Measurements from ENCODE around the gene ZBTB4.

Gene ZBTB4

DNA sequence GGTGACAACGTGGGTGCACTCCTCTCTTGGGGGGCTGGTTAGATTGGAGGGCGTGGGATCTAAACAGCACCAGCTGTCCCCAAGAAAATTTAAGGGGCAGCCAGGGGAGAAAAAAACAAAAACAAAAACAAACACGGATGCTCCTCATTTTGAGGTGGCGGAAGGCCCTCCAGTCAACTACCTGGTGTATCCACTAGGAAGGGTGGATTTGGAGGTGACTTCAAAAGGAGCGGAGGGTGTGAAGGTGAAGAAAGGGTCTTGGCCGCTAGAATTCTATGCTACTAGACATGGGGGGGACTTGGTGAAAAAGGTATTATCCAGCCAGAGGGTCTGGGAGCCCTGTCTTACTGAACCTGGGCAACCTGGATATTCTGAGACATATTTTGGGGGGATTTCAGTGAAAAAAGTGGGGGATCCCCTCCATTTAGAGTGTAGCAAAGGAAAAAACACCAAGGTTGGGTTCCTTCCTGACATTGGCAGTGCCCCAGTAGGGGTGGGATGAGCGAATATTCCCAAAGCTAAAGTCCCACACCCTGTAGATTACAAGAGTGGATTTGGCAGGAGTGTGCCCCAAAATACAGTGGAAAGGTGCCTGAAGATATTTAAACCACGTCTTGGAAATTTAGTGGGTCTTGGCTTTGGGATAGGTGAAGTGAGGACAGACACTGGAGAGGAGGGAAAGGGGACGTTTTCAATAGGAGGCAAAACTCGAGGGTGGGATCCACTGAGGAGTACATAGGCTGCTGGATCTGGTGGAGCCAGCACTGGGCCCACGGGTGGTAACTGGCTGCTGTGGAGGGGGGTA, 40.6 kb downstream of the ZBTB4 start:
- no peaks in the 10 kb centered on the region; the same call in 1 of the 2 replicates for H3K27me3 ChIP-seq (ENCODE audit: low read depth)
- in situ Hi-C loops (cut with MboI; ENCODE audit: low sequenced_read_pairs) = no loop called here
- no peaks in the 10 kb centered on the region for H3K9me3 ChIP-seq
- DNase-seq (ENCODE audit: low spot score in 2 of 2) = no peak
- peaks cover 11% of the 10 kb centered on the region for H3K4me1 ChIP-seq
- H3K4me3 ChIP-seq = peak overlapping the region; percentile 29
- no peaks in the 10 kb centered on the region for H3K36me3 ChIP-seq (replicated peaks)

DNA sequence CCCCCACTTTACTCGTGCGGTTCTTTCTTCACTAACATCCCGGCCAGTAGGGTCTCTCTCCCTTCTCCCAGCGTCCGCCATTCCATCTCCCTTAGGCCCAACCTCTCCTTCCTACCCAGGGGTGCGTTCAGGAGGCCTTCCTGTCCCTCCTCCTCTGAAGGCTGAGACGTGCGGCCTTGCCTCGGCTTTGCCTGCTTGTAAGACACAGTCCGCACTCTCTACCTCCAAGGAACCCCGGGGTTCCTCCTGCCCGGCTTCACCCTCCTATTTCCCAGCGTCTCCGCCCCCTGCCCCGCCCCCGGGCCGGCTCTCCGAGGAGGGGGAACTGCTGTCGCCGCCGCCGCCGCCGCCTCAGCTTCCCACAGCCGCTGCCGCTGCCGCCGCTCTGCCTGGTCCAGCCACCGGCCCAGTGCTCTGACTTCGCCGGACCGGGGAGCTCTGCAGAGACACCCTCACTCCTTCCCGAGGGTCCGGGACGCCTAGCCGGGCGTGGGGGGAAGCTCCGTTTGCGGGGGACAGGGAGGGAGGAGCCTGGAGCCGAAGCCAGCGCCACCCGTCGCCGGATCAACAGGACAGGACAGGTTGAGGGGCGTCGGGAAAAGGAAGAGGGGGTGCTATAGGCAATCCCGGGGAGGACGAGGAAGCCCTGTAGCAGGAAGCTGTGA, 41.3 kb downstream of the ZBTB4 start:
- Histone ChIP-seq H3K9me3 (no peaks in the 10 kb centered on the region), H3K4me3 (peak overlapping the region; percentile 29), H3K36me3 (replicated peaks) (no peaks in the 10 kb centered on the region), H3K4me1 (peaks cover 11% of the 10 kb centered on the region), H3K27me3 (ENCODE audit: low read depth) (no peaks in the 10 kb centered on the region; the same call in 1 of the 2 replicates)
- peak in 1 of 2 experiments; percentile 77 for DNase-seq (ENCODE audit: low spot score in 2 of 2)
- in situ Hi-C loops (cut with MboI; ENCODE audit: low sequenced_read_pairs) = no loop called here

DNA sequence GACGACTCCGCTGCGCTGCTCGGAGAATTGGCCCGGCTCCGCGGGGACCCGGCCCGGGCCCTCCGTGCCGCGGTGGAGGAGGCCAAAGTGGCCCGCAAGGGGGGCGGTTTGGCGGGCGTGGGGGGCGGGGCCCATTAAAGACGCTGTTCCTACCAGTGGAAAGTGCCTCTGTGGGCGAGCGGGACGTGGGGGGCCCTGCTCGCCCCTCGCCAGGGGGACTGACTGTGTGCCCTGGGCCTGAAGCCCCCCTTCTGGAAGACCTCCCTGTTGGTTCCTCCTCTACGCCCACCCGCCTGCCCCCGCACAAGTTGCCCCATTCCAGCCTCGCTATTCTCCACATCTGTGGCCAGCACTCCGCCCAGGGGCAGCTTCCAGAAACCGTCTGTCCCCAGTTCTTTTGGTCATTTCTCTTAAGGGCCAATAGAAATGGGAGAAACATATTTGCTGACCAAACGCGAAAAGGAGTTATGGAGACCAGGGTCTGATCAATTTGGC, 42.0 kb downstream of the ZBTB4 start:
- Histone ChIP-seq H3K9me3 (no peaks in the 10 kb centered on the region), H3K4me1 (peaks cover 11% of the 10 kb centered on the region), H3K4me3 (peak overlapping the region; percentile 22), H3K27me3 (ENCODE audit: low read depth) (no peaks in the 10 kb centered on the region; the same call in 1 of the 2 replicates), H3K36me3 (replicated peaks) (no peaks in the 10 kb centered on the region)
- in situ Hi-C loops (cut with MboI; ENCODE audit: low sequenced_read_pairs) = no loop called here
- no peak for DNase-seq (ENCODE audit: low spot score in 2 of 2)

DNA sequence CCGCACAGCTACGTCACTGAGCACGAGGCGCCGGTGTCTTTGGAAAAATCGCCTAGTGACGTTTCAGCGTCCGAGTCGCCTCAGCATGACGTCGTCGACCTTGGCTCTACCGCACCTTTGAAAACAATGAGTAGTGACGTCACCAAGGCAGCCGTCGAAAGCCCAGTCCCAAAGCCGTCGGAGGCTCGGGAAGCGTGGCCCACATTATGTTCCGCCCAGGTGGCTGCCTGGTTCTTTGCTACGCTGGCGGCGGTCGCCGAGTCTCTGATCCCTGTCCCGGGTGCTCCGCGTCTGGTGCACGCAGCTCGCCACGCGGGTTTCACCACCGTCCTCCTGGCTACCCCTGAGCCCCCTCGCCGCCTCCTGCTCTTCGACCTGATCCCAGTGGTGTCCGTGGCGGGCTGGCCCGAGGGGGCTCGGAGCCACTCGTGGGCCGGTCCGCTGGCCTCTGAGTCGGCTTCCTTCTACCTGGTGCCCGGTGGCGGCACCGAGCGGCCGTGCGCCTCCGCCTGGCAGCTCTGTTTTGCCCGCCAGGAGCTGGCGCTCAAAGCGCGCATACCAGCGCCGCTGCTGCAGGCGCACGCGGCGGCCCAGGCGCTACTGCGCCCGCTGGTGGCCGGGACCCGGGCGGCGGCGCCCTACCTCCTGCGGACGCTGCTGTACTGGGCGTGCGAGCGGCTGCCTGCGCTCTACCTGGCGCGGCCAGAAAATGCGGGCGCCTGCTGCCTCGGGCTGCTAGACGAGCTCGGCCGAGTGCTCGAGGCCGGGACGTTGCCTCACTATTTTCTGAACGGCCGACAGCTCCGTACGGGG, 42.7 kb downstream of the ZBTB4 start:
- peak; percentile 82 to 84 for DNase-seq (ENCODE audit: low spot score in 2 of 2)
- Histone ChIP-seq H3K27me3 (ENCODE audit: low read depth) (no peaks in the 10 kb centered on the region; the same call in 1 of the 2 replicates), H3K36me3 (replicated peaks) (no peaks in the 10 kb centered on the region), H3K4me3 (peak overlapping the region; percentile 22), H3K4me1 (peaks cover 11% of the 10 kb centered on the region), H3K9me3 (no peaks in the 10 kb centered on the region)
- in situ Hi-C loops (cut with MboI; ENCODE audit: low sequenced_read_pairs) = no loop called here

DNA sequence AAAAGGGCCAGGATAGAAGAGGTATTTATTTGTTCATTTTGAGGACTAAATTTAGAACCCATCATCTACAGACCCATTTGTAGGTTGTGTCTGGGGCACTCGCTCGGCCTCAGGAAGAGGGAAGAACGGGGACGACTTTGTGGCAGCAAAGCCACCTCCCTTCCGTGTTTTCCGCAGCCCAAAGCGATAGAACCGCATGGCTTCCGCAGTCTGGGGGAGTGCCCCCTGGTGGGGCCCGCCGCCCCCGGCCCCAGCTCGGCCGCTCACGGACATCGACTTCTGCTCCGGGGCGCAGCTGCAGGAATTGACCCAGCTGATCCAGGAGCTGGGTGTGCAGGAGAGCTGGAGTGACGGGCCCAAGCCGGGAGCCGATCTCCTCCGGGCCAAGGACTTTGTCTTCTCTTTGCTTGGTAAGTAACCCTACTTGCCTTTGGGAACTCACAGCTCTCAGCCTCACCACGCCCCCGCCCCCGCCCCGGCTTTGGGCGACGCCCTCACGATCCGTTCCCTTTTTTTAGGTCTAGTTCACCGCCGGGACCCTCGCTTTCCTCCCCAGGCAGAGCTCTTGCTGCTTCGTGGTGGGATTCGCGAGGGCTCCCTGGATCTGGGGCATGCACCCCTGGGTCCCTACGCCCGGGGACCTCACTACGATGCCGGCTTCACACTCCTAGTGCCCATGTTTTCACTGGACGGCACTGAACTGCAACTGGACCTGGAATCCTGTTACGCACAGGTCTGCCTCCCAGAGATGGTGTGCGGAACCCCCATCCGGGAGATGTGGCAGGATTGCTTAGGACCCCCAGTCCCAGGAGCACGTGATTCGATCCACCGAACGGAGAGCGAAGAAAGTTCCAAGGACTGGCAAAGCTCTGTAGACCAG, 43.5 kb downstream of the ZBTB4 start:
- no peaks in the 10 kb centered on the region for H3K9me3 ChIP-seq
- H3K36me3 ChIP-seq (replicated peaks) = no peaks in the 10 kb centered on the region
- peak; percentile 45 to 77 for DNase-seq (ENCODE audit: low spot score in 2 of 2)
- in situ Hi-C loops (cut with MboI; ENCODE audit: low sequenced_read_pairs) = no loop called here
- peak overlapping the region; percentile 43 for H3K4me3 ChIP-seq
- peaks cover 11% of the 10 kb centered on the region for H3K4me1 ChIP-seq
- H3K27me3 ChIP-seq (ENCODE audit: low read depth) = no peaks in the 10 kb centered on the region; the same call in 1 of the 2 replicates

DNA sequence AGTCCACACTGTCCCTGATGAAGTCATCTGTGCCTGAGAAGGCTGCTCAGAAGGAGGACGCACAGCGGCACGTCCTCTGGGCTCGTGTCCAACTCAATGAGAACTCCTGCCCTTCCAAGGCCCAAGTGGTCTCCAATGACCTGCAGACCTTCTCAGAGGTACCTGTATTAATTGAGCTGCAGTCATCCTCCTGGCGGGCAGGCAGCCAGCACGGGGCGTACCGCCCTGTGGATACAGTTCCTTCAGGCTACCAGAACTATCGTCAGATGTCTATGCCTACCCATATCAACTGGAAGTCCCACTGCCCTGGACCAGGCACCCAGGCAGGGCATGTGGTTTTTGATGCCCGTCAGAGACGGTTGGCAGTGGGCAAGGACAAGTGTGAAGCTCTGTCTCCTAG, 47.1 kb downstream of the ZBTB4 start:
- H3K36me3 ChIP-seq (replicated peaks) = no peaks in the 10 kb centered on the region
- no peak for DNase-seq (ENCODE audit: low spot score in 2 of 2)
- no peaks in the 10 kb centered on the region for H3K27me3 ChIP-seq (ENCODE audit: low read depth)
- H3K4me3 ChIP-seq = no peak overlapping the region
- no peaks in the 10 kb centered on the region; the same call in 1 of the 2 replicates for H3K9me3 ChIP-seq
- in situ Hi-C loops (cut with MboI; ENCODE audit: low sequenced_read_pairs) = no loop called here
- peaks cover 6% of the 10 kb centered on the region for H3K4me1 ChIP-seq

DNA sequence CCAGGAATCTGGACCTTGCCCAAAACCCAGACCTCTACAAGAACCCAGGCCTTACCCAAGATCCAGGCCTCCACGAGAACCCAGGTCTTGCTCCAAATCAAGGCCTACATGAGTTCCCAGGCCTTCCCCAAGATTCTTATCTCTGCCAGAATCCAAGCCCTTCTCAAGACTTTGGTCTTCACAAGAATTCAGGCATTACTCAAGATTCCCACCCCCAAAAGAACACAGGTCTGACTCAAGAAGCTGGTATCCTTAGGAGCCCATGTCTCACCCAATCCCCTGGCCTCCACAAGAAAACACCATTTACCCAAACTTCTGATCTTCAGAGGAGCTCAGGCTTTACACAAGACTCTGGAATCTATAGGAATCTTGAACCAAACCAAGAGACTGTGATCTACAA, 48.2 kb downstream of the ZBTB4 start:
- no peak for DNase-seq (ENCODE audit: low spot score in 2 of 2)
- no peaks in the 10 kb centered on the region for H3K27me3 ChIP-seq (ENCODE audit: low read depth)
- no peaks in the 10 kb centered on the region; the same call in 1 of the 2 replicates for H3K9me3 ChIP-seq
- H3K4me3 ChIP-seq = no peak overlapping the region
- no peaks in the 10 kb centered on the region for H3K36me3 ChIP-seq (replicated peaks)
- no peaks in the 10 kb centered on the region; the same call in 1 of the 2 replicates for H3K4me1 ChIP-seq
- in situ Hi-C loops (cut with MboI; ENCODE audit: low sequenced_read_pairs) = no loop called here

DNA sequence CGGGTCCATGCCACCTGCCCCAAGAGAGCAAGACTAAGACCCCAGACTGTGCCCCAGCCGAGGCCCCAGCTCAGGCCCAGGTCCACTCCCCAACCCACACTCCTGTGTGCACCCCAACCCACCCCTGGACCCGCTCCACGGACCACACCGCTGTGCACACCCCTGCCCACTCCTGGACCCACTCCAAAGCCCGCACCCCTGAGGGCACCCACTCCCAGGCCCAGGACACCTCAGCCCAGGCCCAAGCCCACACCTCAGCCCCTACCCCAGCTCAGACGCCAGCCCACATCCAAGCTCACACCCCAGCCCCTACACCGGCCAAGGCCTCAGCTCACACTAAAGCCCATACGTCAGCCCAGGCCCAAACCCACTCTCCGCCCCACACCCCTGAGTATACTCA, 49.7 kb downstream of the ZBTB4 start:
- Histone ChIP-seq H3K4me1 (no peaks in the 10 kb centered on the region), H3K4me3 (no peak overlapping the region), H3K9me3 (no peaks in the 10 kb centered on the region; the same call in 1 of the 2 replicates), H3K36me3 (replicated peaks) (no peaks in the 10 kb centered on the region), H3K27me3 (ENCODE audit: low read depth) (no peaks in the 10 kb centered on the region)
- DNase-seq (ENCODE audit: low spot score in 2 of 2) = no peak
- in situ Hi-C loops (cut with MboI; ENCODE audit: low sequenced_read_pairs) = no loop called here

DNA sequence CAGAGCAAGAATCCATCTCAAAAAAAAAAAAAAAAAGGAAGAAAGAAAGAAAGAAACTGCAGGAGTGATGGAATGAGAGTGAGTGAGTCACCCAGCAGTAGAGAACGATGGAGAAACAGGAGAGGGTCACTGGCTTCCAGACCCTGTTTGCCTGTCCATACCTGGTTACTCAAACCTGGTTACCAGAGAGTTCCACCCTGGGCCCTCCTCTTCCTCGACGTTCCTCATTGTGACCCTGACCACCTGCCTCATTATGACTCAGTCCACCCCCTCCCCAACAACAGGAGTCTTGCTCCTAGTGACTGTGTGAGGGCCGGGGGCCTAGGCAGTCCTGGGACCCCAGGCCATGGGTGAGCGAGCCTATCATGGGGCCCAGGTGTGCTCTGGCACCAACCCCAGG, 50.9 kb downstream of the ZBTB4 start, which contains the start of gene SPEM3:
TSS of gene SPEM3 (plus strand) at position 301 of the 400 bp plus-strand sequence. CDS start at position 347, 46 bp downstream.
- DNase-seq (ENCODE audit: low spot score in 2 of 2) = no peak
- Histone ChIP-seq H3K4me1 (no peaks in the 10 kb centered on the region), H3K9me3 (no peaks in the 10 kb centered on the region; the same call in 1 of the 2 replicates), H3K4me3 (no peak within 1 kb of the TSS), H3K27me3 (ENCODE audit: low read depth) (no peaks in the 10 kb centered on the region), H3K36me3 (replicated peaks) (no peaks in the 10 kb centered on the region)
- in situ Hi-C loops (cut with MboI; ENCODE audit: low sequenced_read_pairs) = no loop called here

DNA sequence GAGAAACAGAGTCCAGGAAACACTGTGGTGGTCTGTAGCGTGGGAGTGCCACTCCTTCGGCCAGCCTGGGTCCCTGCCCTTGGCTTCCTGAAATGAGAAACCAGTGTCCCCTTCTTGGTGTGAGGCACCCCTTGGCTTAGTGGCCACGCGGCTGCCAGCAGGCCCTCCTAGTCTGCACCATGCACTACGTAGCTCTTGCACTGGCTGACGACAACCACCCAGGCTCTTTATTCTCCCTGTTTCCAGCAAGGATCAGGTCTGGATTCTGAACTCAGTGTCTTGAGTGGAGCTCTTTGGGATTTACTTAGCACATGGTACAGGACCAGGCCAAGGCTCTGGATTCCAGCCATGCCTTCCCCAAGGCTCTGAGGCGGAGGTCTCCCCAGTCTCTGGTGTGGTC, 51.9 kb downstream of the ZBTB4 start:
- Histone ChIP-seq H3K36me3 (replicated peaks) (no peaks in the 10 kb centered on the region), H3K27me3 (ENCODE audit: low read depth) (no peaks in the 10 kb centered on the region), H3K4me3 (no peak overlapping the region), H3K4me1 (no peaks in the 10 kb centered on the region), H3K9me3 (no peaks in the 10 kb centered on the region; the same call in 1 of the 2 replicates)
- in situ Hi-C loops (cut with MboI; ENCODE audit: low sequenced_read_pairs) = no loop called here
- no peak for DNase-seq (ENCODE audit: low spot score in 2 of 2)

DNA sequence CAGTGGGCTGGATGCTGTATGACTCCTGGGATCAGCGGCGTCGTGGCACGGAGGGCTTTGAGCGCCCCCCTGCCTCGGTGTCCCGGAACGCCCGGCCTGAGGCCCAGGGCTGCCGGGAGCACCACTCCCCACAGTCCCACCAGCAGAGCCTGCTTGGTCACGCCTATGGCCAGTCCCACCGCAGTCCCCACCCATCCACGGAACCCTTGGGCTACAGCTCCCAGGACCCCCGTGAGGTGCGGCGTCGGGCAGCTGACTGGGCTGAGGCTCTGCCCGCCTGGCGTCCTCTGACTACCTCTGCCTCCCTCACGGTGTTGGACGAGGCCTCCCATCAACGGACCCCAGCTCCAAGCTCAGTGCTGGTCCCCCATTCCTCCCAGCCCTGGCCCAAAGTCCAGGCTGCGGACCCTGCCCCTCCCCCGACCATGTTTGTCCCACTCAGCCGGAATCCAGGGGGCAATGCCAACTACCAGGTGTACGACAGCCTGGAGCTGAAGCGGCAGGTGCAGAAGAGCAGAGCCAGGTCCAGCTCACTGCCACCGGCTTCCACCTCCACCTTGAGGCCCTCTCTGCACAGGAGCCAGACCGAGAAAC, 52.4 kb downstream of the ZBTB4 start:
- Histone ChIP-seq H3K4me1 (no peaks in the 10 kb centered on the region), H3K27me3 (ENCODE audit: low read depth) (no peaks in the 10 kb centered on the region), H3K4me3 (no peak overlapping the region), H3K36me3 (replicated peaks) (no peaks in the 10 kb centered on the region), H3K9me3 (no peaks in the 10 kb centered on the region; the same call in 1 of the 2 replicates)
- in situ Hi-C loops (cut with MboI; ENCODE audit: low sequenced_read_pairs) = no loop called here
- no peak for DNase-seq (ENCODE audit: low spot score in 2 of 2)

DNA sequence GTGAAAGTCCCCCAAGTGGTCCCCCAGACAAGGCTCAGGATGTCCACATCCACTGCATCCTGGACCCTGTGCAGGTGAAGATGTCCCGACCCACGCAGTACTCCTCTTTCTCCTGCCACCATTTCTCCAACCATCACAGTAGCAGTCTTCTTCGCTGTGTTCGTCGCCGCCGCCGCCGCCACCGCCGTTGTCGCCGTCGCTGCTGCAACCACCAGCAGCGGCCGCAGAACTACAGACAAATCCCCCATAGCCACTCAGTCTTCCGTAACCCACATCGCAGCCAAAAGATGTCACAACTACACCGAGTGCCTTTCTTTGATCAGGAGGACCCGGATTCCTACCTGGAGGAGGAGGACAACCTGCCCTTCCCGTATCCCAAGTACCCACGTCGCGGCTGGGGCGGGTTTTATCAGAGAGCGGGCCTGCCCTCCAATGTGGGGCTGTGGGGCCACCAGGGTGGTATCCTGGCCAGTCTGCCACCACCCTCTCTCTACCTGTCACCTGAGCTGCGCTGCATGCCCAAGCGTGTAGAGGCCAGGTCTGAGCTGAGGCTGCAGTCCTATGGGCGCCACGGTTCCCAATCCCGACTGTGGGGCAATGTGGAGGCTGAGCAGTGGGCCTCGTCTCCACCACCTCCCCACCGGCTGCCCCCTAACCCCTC, 53.1 kb downstream of the ZBTB4 start:
- Histone ChIP-seq H3K4me3 (no peak overlapping the region), H3K9me3 (no peaks in the 10 kb centered on the region; the same call in 1 of the 2 replicates), H3K36me3 (replicated peaks) (no peaks in the 10 kb centered on the region), H3K4me1 (no peaks in the 10 kb centered on the region), H3K27me3 (ENCODE audit: low read depth) (no peaks in the 10 kb centered on the region)
- in situ Hi-C loops (cut with MboI; ENCODE audit: low sequenced_read_pairs) = no loop called here
- DNase-seq (ENCODE audit: low spot score in 2 of 2) = no peak
